BLaER1 treated with 17β-estradiol and CSF1 and Interleukin-3, amounts not matched to agents 10 nM and 100 nM (cell line): Measurements from ENCODE around the gene MLPH.

Experiments
- H3K27ac ChIP-seq, 11 experiments: shearing (Covaris generic); formaldehyde crosslinking; 2 replicates each; pipeline ENCODE4 v1.8.1; 2022
- H3K27me3 ChIP-seq, 11 experiments: shearing (Covaris generic); formaldehyde crosslinking; 2 replicates each; pipeline ENCODE4 v1.8.1; 2022
- H3K36me3 ChIP-seq, 11 experiments: shearing (Covaris generic); formaldehyde crosslinking; 2 replicates each; pipeline ENCODE4 v1.8.1; 2022
- H3K4me1 ChIP-seq, 10 experiments: shearing (Covaris generic); formaldehyde crosslinking; 2 replicates each; pipeline ENCODE4 v1.8.1; 2022
- H3K4me2 ChIP-seq, 11 experiments: shearing (Covaris generic); formaldehyde crosslinking; 2 replicates each; pipeline ENCODE4 v1.8.1; 2022
- H3K4me3 ChIP-seq, 10 experiments: shearing (Covaris generic); formaldehyde crosslinking; 2 replicates each; pipeline ENCODE4 v1.8.1; 2022
- H3K9ac ChIP-seq, 11 experiments: shearing (Covaris generic); formaldehyde crosslinking; 2 replicates each; pipeline ENCODE4 v1.8.1; 2022
- H3K9me3 ChIP-seq, 11 experiments: shearing (Covaris generic); formaldehyde crosslinking; replicated peaks in 1 of 11; 2 replicates each; pipeline ENCODE4 v1.8.1; 2022
- H4K20me1 ChIP-seq, 11 experiments: shearing (Covaris generic); formaldehyde crosslinking; 2 replicates each; pipeline ENCODE4 v1.8.1; 2022
- Cebpa-rat ChIP-seq, 11 experiments: shearing (Covaris generic); IDR thresholded peaks; 2 replicates each; pipeline ENCODE4 v1.8.1; 2022

MLPH gene

GRCh38 chr2:237452861-237453260 is 34.2 kb upstream of the MLPH start:
- no peaks in the 10 kb centered on the region for H3K27me3 ChIP-seq
- no peak overlapping the region for H3K4me3 ChIP-seq
- no peak for TF ChIP-seq Cebpa-rat (IDR thresholded peaks at IDR 0.05)
- peaks cover 32 to 80% (median 58%) of the 10 kb centered on the region in 10 experiments for H3K4me1 ChIP-seq
- H3K4me2 ChIP-seq: peak overlapping the region in 4 of 11 experiments; percentile 2 to 32 (median 22); a peak in 5 of 22 replicates
- H3K9me3 ChIP-seq: peaks cover 0 to 51% (median 32%) of the 10 kb centered on the region in 11 experiments; a peak in 18 of 22 replicates
- no peak overlapping the region for H3K27ac ChIP-seq
- H3K9ac ChIP-seq: no peak overlapping the region
- no peaks in the 10 kb centered on the region for H3K36me3 ChIP-seq
- no peaks in the 10 kb centered on the region for H4K20me1 ChIP-seq

GRCh38 chr2:237453671-237454070 is 33.4 kb upstream of the MLPH start:
- Histone ChIP-seq H3K4me3 (no peak overlapping the region), H3K36me3 (no peaks in the 10 kb centered on the region), H3K4me1 (peaks cover 32 to 76% (median 55%) of the 10 kb centered on the region in 10 experiments), H3K27me3 (no peaks in the 10 kb centered on the region), H3K4me2 (peak overlapping the region in 1 of 11 experiments; percentile 32; a peak in 2 of 22 replicates), H4K20me1 (no peaks in the 10 kb centered on the region), H3K9ac (no peak overlapping the region), H3K27ac (no peak overlapping the region), H3K9me3 (peaks cover 0 to 56% (median 33%) of the 10 kb centered on the region in 11 experiments; a peak in 18 of 22 replicates)
- TF ChIP-seq Cebpa-rat (IDR thresholded peaks at IDR 0.05): no peak

- Histone ChIP-seq H3K9me3 (peaks cover 0 to 57% (median 24%) of the 10 kb centered on the region in 11 experiments; a peak in 18 of 22 replicates), H3K9ac (no peak overlapping the region), H3K4me1 (peaks cover 17 to 63% (median 37%) of the 10 kb centered on the region in 10 experiments), H4K20me1 (no peaks in the 10 kb centered on the region), H3K27ac (no peak overlapping the region), H3K36me3 (no peaks in the 10 kb centered on the region), H3K4me3 (no peak overlapping the region), H3K4me2 (peak overlapping the region; percentile 55 to 83 (median 67)), H3K27me3 (no peaks in the 10 kb centered on the region)
- no peak for TF ChIP-seq Cebpa-rat (IDR thresholded peaks at IDR 0.05)
These were observed 31.3 kb upstream of the MLPH start for GRCh38 chr2:237455764-237456163.

- no peak overlapping the region for H3K27ac ChIP-seq
- H3K4me3 ChIP-seq: peak overlapping the region in 1 of 10 experiments; percentile 29; a peak in 1 of 20 replicates
- no peaks in the 10 kb centered on the region for H3K36me3 ChIP-seq
- H4K20me1 ChIP-seq: no peaks in the 10 kb centered on the region
- H3K27me3 ChIP-seq: no peaks in the 10 kb centered on the region
- H3K9ac ChIP-seq: no peak overlapping the region
- peaks cover 0 to 51% (median 20%) of the 10 kb centered on the region in 11 experiments; a peak in 17 of 22 replicates for H3K9me3 ChIP-seq
- H3K4me1 ChIP-seq: peaks cover 17 to 62% (median 39%) of the 10 kb centered on the region in 10 experiments
- H3K4me2 ChIP-seq: peak overlapping the region; percentile 55 to 83 (median 67)
- TF ChIP-seq Cebpa-rat (IDR thresholded peaks at IDR 0.05): no peak
These were observed 30.7 kb upstream of the MLPH start for GRCh38 chr2:237456200-237456843.

- H3K4me2 ChIP-seq: peak overlapping the region in 2 of 11 experiments; percentile 67; a peak in 1 of 22 replicates
- H3K27ac ChIP-seq: no peak overlapping the region
- H3K4me3 ChIP-seq: no peak overlapping the region
- H3K9ac ChIP-seq: no peak overlapping the region
- H4K20me1 ChIP-seq: no peaks in the 10 kb centered on the region
- H3K36me3 ChIP-seq: no peaks in the 10 kb centered on the region
- H3K4me1 ChIP-seq: peaks cover 17 to 52% (median 27%) of the 10 kb centered on the region in 10 experiments
- no peaks in the 10 kb centered on the region for H3K27me3 ChIP-seq
- H3K9me3 ChIP-seq: peaks cover 0 to 44% (median 17%) of the 10 kb centered on the region in 11 experiments; a peak in 16 of 22 replicates
- TF ChIP-seq Cebpa-rat (IDR thresholded peaks at IDR 0.05): no peak
These were observed 29.6 kb upstream of the MLPH start for GRCh38 chr2:237457388-237457941.

GRCh38 chr2:237458519-237458918 is 28.5 kb upstream of the MLPH start:
- peaks cover 0 to 45% (median 20%) of the 10 kb centered on the region in 11 experiments; a peak in 16 of 22 replicates for H3K9me3 ChIP-seq
- H3K4me2 ChIP-seq: peak overlapping the region in 5 of 11 experiments; percentile 1 to 21 (median 13); a peak in 4 of 22 replicates
- peaks cover 15 to 42% (median 24%) of the 10 kb centered on the region in 10 experiments for H3K4me1 ChIP-seq
- TF ChIP-seq Cebpa-rat (IDR thresholded peaks at IDR 0.05): no peak
- H3K27ac ChIP-seq: no peak overlapping the region
- H3K36me3 ChIP-seq: no peaks in the 10 kb centered on the region
- H4K20me1 ChIP-seq: no peaks in the 10 kb centered on the region
- no peaks in the 10 kb centered on the region for H3K27me3 ChIP-seq
- no peak overlapping the region for H3K9ac ChIP-seq
- no peak overlapping the region for H3K4me3 ChIP-seq

- H3K27me3 ChIP-seq: no peaks in the 10 kb centered on the region
These were observed 27.8 kb upstream of the MLPH start for GRCh38 chr2:237459226-237459625.

GRCh38 chr2:237459741-237460174 is 27.3 kb upstream of the MLPH start:
- H3K4me1 ChIP-seq: peaks cover 15 to 43% (median 25%) of the 10 kb centered on the region in 10 experiments
- H3K27me3 ChIP-seq: no peaks in the 10 kb centered on the region
- H3K9me3 ChIP-seq: peaks cover 0 to 38% (median 12%) of the 10 kb centered on the region in 11 experiments; a peak in 15 of 22 replicates
- no peak overlapping the region for H3K4me3 ChIP-seq
- no peak for TF ChIP-seq Cebpa-rat (IDR thresholded peaks at IDR 0.05)
- H4K20me1 ChIP-seq: no peaks in the 10 kb centered on the region
- no peaks in the 10 kb centered on the region for H3K36me3 ChIP-seq
- H3K27ac ChIP-seq: no peak overlapping the region
- no peak overlapping the region for H3K9ac ChIP-seq
- H3K4me2 ChIP-seq: peak overlapping the region in 2 of 11 experiments; percentile 1 to 12; a peak in 1 of 22 replicates

More at GRCh38 chr2:237459226-237459625, 27.8 kb upstream of the MLPH start:
- no peak overlapping the region for H3K27ac ChIP-seq
- no peaks in the 10 kb centered on the region for H3K36me3 ChIP-seq
- no peaks in the 10 kb centered on the region for H4K20me1 ChIP-seq
- TF ChIP-seq Cebpa-rat (IDR thresholded peaks at IDR 0.05): no peak
- H3K9ac ChIP-seq: no peak overlapping the region
- peaks cover 0 to 43% (median 17%) of the 10 kb centered on the region in 11 experiments; a peak in 16 of 22 replicates for H3K9me3 ChIP-seq
- H3K4me3 ChIP-seq: no peak overlapping the region
- peaks cover 15 to 38% (median 24%) of the 10 kb centered on the region in 10 experiments for H3K4me1 ChIP-seq
- H3K4me2 ChIP-seq: 0 out of 22 replicates have a peak overlapping the region, but pooled peaks of 1 of the 11 experiments have one; percentile 21

- H3K4me2 ChIP-seq: peak overlapping the region in 6 of 11 experiments; percentile 20 to 65 (median 51); a peak in 9 of 22 replicates
- no peak overlapping the region for H3K9ac ChIP-seq
- peaks cover 0 to 17% (median 6%) of the 10 kb centered on the region in 11 experiments; a peak in 10 of 22 replicates for H3K9me3 ChIP-seq
- peaks cover 18 to 42% (median 26%) of the 10 kb centered on the region in 10 experiments for H3K4me1 ChIP-seq
- H3K4me3 ChIP-seq: no peak overlapping the region
- peak overlapping the region in 1 of 11 experiments; percentile 67; a peak in 1 of 22 replicates for H3K27ac ChIP-seq
- TF ChIP-seq Cebpa-rat (IDR thresholded peaks at IDR 0.05): no peak
- no peaks in the 10 kb centered on the region for H3K27me3 ChIP-seq
- H3K36me3 ChIP-seq: no peaks in the 10 kb centered on the region
- no peaks in the 10 kb centered on the region for H4K20me1 ChIP-seq
These were observed 22.2 kb upstream of the MLPH start for GRCh38 chr2:237464757-237465391.
